D721Med (cell line): ENCODE measurements around the gene ZNF776.

ENCODE experiments used
- DNase-seq: peaks from one replicate; pipeline ENCODE4 v3.0.0; 2011; ENCODE audit warnings: low spot score; ENCODE audit not compliant: insufficient read length
- FAIRE-seq: peaks from 2 replicates; lab custom pipeline; 2011; peaks lifted over from hg19 to GRCh38; lab: Jason Lieb, UNC
- CTCF ChIP-seq: IDR thresholded peaks from 2 replicates; pipeline ENCODE4 v1.5.1; 2012; ENCODE audit warnings: mild to moderate bottlenecking, control low read depth; ENCODE audit not compliant: insufficient read depth; ENCODE audit errors: missing control alignments

The ZNF776 gene

DNA sequence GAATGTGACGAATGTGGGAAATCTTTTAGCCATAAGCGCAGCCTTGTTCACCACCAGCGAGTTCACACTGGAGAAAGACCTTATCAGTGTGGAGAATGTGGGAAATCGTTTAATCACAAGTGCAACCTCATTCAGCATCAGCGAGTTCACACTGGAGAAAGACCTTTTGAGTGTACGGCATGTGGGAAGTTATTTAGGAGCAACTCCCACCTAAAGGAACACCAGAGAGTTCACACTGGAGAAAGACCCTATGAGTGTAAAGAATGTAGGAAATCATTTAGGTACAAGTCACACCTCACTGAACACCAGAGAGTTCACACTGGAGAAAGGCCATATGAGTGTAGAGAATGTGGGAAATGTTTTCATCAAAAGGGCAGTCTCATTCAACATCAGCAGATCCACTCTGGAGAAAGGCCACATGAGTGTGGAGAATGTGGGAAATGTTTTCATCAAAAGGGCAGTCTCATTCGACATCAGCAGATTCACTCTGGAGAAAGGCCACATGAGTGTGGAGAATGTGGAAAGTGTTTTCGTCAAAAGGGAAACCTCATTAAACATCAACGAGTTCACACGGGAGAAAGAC, 7.6 kb downstream of the ZNF776 start:
- FAIRE-seq = no peak

DNA sequence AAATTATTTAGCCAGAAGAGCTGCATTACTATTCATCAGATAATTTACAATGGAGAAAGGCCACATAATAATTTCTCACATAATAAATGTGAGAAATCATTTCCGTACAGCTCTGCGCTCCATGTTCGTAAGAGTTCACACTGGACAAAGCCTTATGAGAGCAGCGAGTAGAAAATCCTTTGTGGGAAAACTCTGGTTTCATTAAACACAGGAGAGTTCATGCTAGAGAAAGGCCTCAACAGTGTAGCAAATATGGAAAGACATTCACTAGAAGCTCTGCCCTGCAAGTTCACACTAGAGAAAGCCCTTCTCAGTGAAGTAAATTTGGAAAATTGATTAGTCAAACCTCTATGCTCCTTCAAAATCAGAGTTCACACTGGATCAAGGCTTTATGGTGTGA, 8.4 kb downstream of the ZNF776 start:
- DNase-seq = no peak
- no peak for TF ChIP-seq CTCF
- no peak for FAIRE-seq

More for the DNA sequence above, 7.6 kb downstream of the ZNF776 start:
- TF ChIP-seq CTCF = no peak
- DNase-seq = no peak

GRCh38 chr19:57757941-57758340, 11.3 kb downstream of the ZNF776 start:
- no peak for FAIRE-seq
- no peak for TF ChIP-seq CTCF
- no peak for DNase-seq

- no peak for TF ChIP-seq CTCF
- FAIRE-seq (no peak), DNase-seq (no peak)
Measured at GRCh38 chr19:57759096-57759495, 12.5 kb downstream of the ZNF776 start.

GRCh38 chr19:57769345-57770131, 22.9 kb downstream of the ZNF776 start, which contains the start of gene ZNF586:
Gene ZNF586, plus strand, starts transcription at chr19:57769676. Its CDS starts 167 bp downstream, at chr19:57769843.
- no peak for TF ChIP-seq CTCF
- FAIRE-seq (peak; percentile 38), DNase-seq (peak; percentile 94)

GRCh38 chr19:57771417-57771816, 24.8 kb downstream of the ZNF776 start:
- TF ChIP-seq CTCF = no peak
- DNase-seq = no peak
- FAIRE-seq = no peak

DNA sequence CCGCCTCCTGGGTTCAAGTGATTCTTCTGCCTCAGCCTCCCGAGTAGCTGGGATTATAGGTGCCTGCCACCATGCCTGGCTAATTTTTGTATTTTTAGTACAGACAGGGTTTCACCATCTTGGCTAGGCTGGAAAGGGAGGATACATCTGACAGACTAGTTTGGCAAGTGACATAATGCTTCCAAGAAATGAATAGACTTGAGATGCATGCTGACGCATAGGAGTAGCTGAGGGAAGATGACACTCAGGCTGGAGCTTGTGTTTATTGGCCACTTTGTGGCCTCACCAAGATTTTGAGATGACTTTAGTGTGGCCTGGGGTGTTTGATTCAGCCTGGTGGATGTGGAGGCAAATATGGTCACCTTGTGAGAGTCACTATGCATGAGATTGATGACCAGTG, 26.9 kb downstream of the ZNF776 start:
- no peak for TF ChIP-seq CTCF
- DNase-seq (no peak), FAIRE-seq (no peak)
